GM21737 (cell line): ENCODE data around the gene BCR.

Experiments
- ATAC-seq: cut with Tn5 transposase; IDR thresholded peaks from one replicate; pipeline ENCODE4 v1.9.1; 2021; ENCODE audit warnings: mild to moderate bottlenecking, moderate library complexity; ENCODE audit not compliant: unreplicated experiment

BCR gene

DNA sequence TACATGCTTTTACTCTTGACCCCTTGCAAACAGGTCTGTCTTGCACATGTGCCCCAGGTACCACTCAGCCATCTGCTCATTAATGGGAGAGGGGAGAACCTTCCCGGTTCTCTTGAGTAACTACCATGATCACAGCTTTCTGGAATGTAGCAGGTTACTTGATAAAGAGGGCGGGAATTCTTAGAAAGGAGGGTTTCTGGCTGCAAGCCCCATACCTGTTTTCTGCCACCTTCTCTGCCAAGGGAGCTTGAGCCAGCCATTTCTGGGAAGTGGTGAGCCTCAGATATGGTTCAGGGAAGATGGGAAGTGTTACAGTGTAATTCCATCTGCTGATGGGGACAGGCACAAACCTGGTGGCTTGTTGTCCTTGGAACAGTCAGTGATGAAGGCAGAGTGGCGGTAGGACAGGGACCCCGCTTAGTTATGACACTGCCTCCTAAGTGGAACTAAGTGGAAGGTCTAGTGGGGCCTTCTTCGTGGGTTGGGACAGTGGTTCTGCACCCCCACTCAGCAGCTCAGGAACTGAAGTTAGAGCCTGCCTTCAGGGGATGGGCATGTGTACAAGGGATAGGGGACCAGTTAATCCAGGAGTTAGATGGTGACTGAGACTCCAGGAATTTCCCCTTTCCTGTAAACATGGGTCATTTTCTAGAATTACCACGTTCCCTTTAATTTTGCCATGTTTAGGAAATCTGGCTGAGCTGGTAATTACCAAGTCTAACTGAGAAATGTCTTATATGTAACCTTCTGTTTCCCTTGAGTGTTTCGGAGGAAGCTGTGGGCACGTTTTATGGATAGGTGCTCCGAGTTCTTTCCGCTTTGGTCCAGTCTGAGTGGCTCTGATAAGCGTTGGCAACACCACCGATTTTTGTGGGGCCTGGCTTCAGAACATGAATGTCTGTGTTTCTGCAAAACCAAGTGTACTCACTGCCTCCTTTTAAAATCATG is 35.3 kb downstream of the BCR start:
- no peak for ATAC-seq

DNA sequence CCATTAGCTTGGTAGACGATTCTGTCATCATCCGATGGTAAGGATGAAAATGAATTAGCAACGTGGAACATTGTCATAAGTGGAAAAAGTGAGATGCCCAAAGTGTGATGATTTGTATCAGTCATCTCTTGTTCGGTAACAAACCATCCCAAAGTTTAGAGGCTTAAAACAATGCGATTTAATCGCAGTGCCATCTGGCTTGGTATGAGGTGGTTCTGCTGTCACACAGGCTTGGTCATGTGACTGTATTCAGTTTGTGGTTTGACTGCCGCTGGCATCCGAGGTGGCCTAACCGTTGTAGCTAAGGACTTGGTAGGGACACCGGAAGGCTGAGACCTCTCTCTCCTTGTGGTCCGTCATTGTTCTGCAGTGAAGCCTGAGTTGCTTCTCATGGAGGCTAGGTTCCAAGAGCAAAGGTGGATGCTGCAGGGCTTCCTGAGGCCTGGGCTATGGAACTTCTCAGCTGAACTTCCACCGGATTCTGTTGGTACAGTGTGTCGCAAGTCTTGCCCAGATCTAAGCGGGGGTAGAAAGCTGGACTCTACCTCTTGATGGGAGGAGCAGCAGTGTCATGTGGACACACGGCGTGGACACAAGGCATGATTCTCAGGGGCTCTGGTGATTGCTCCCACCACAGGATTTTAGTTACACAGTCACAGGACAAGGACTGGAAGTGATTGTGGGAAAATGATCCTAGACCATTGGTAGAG is 36.3 kb downstream of the BCR start:
- no peak for ATAC-seq

DNA sequence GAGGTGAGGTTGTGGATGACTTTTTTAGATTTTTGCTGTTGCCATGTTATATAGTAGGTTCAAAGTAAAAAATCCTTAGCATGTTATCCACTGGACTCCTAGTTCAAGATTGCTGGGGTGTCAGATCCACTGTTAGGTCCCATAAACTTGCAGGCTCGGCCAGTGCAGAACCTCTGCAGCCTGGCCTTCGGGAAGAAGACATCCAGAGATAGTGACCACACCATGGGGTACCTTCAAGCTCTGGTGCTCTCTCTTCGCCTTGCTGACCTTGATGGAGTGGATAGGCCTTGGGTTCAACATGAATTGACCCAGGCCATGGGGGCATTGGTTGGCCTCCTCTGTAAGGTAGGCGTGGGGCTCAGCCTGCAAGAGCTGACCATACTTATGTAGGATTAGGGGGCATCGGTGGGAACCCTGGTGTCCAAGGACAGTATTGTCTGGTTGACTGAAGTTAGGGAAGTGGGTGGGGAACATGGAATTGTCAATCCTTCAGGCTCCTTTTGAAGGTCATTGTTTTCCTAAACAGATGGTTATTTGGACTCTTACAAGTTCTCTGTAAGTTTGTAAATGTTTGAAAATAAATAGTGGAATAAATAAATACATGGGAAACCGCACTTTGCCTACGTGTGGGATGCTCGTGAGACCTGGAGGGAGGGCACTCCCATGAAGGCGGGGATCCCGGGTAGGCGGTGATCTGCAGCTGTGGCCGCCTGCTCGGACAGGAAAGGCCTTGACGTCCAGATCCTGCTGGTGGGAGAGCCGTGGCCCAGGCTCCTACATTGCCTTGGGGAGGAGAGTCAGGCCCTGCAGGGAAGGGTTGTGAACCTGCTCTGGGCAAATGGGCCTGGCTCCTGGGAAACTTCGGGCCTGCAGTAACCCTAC is 37.1 kb downstream of the BCR start:
- no peak for ATAC-seq

DNA sequence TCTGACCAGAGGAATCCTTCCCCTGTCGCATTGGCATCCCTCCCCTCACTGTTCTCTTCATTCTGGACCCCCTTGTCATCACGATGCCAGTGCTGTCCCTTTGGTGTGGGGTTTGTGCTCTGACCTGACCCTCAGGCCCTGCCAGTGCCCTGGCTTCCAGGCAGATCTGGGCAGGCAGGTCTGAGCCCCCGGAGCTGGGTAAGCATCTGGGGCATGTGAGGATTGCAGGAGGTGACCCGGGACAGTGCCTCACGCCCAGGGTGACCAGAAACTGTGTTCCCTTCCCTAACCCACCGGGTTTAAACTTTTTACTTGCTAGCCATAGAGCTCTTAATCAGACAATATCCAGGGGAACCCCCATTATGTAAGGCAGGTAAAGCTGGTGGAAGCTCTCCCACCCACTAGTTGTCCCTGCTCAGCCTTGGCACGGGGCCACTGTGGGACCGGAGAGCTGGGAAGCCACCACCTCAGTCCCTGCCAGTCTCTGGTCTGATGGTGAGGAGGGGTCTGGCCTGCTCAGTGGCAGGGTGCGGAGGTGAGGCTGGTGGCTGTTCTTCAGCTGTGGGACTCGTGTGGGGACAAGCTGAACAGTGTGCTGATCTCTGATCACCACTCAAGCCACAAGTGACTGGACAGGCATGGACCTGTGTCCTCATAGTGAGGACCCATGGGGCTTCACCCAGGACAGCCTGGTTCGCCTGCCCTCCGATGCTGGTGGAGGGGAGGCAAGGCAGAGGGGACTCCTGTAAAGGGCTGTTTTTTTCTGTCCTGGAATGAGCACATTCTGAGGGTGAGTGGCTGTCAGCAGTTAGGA is 38.0 kb downstream of the BCR start:
- no peak for ATAC-seq

DNA sequence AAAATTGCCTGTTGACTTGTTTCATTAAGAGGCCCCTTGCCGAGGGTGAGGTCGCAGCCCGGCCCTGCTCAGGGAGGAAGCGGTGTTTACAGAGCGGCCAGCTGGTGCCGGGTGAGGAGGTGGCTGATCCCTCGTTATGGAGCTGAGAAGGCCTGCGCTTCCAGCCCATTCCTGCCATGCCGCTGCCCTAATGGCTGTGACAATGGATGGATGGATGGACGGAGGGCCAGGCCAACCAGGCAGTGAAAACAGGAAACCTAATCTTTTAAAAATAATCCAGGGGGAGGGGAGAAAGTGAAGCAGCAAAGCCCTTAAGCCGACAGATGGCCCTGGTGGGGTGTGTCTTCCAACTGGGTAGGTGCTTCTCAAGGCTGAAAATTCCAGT is 38.5 kb downstream of the BCR start:
- no peak for ATAC-seq

DNA sequence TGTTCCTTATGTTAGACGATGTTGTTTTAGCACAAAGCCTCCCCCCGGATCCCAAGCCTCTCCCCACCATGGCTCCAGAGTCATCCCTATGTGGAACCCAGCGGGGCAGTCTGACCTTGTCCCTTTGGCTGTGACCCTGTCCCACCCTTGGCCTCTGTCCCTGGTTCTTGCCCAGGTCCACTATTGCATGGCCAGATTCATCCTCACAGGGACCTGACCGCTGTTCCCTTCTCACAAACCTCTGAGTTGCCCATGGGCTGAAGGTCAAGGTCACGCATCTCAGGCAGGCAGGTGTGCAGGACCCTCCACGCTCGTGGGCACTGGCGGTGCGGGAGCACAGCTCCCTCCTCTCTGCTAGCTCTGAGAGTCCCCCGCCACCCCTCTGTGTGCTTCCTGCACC is 39.0 kb downstream of the BCR start:
- no peak for ATAC-seq

DNA sequence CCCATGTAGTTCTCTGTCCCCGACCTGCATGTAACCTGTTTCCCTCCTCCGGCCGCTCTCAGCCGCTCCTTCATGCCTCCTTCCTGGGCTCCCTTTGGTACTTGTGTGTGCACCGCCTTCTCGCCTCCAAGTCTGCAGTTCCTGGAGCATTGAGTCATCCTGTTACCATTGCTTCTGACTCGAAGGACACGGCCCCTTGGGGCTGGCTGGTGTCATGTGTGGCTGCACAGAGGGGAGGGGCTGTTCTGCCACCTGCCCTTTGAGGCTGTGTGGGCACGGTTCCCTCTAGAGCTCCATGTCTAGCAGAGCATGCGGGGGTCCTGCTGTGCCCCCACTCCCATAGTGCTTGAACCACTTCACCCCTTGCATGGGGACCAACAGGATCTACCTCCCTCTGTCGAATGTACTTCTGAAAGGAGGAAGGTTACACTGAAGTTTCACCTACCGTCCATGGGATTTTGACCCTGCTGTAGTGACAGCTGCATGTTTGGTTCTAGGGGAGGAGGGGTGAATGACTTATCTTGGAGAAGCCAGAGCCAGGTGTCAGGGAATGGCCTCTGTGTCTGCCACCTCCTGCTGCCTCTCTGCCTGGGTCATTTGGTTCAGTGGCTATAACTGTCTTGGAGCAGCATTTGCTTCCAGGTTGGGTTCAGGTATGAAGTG is 39.6 kb downstream of the BCR start:
- ATAC-seq, result no peak

DNA sequence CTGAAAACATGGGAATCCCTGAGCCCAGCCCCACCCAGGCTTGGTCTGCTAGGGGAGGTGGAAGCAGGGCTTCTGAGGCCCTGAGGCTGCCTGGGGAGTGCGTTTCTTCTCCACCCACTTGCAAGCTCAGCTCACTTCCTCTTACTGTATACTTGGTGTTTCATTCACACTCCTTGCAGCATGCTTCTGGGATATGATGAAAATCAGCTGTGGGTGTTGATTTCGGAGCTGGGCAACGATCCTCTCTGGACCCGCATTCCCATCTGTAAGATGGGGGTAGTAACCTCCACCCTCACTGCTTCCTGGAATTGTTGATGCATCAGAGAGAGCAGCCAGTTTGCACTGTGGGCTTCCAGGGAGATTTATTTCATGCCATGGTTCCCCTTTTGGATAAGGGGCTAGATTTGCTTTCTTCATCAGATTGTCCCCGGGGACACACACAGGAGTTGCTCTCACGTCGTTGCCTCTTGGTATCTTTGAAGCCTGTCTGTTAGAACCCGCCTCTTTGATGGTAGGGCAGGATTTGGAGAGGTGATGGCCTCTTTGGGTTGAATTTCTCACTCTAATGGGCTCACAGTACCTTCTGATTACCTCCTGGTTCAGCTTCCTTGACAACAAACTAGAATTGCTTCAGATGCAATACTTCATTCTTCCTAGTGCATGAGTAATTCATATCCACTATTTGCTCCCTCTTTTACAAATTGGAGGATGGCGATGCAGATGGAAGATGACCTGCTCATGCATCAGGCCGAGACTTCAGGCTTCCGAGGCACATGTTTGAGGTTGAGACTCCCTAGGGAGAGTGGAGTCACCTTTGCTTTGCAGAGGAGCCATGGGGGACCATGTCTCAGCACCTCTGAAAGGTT is 40.4 kb downstream of the BCR start:
- ATAC-seq, result no peak

DNA sequence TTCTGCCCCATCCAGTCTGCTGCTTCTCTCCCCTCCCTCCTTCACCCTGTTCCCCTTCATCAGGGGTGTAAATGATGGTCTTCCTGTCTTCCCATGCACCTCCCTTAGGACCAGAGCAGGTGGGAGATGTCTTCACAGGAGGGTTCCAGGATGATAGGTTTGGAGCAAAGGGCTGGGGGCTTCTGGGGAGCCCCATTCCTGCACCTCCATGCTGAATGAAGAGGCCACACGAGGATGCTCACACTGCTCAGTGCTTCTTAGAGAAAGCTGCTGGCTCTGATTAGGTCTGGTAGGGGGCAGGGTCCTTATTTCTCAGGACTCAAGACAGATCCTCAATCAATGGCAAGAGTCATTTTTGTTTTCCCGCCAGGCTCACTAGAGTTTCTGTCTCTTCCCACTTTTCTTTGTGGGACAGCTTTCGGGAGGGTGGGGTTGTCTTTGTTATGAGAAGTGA is 41.1 kb downstream of the BCR start:
- no peak for ATAC-seq

DNA sequence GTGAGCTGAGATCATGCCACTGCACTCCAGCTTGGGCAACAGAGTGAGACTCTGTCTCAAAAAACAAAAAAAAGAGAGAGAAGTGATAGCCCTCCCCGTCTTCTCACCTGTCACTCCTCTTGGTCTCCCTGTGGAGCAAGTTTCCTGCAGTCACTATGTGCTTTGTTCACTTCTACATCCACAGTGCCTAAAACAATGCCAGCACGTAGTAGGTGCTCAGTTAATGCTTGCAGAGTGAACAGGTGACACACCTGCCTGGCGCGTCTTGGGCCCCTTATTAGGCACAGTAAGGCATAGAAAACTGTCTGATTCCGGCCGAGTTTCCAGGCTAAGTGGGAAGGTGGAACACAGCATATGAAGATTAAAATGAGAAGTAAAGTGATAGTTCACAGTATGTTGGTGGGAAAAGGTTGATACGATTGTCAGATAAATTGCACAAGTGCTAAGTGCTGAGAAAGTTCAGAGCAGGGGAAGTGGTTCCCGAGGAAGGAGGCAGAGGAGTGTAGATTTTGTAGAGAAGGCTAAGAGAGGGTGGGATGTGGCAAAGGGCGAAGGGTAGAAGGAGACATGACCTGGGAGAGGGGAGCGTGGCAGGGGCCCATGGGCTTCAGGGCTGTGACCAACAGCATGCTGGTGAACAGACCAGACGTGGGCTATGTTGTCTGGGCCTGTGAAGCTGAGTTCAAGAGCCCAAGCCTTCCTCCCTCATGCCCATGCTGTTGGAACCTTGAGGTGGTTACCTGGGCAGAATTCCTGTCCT is 41.9 kb downstream of the BCR start:
- ATAC-seq, result no peak

DNA sequence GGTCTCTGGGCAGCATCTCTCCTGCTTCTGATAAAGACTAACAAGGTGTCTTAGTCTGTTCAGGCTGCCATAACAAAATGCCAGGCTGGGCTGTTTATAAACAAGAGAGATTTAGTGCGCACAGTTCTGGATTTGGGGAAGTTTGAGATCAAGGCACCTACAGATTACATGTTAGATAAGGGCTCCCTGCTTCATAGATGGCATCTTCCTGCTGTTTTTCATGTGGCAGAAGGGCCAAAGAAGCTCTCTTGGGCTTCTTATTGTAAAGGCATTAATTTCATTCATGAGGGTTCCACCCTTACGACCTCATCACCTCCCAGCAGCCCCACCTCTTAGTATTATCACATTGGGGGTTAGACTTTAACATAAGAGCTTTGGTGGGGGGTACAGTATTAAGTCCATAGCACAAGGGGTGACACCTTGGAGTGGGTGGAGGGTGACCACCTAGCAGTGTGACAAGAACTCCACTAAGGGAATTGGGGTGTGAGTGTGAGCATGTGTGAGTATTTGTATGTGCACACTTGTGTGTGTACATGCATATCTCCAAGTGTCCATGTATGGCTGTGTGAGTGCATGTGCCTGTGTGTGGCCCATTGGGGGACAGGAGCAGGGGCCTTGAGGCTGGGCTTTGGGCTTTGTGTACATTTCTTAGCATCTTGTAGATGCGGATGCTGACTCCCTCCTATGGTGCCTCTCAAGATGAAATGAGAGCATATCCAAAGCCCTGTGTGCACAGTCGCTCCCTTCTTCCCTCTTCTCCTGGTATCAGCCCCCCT is 42.7 kb downstream of the BCR start:
- no peak for ATAC-seq

DNA sequence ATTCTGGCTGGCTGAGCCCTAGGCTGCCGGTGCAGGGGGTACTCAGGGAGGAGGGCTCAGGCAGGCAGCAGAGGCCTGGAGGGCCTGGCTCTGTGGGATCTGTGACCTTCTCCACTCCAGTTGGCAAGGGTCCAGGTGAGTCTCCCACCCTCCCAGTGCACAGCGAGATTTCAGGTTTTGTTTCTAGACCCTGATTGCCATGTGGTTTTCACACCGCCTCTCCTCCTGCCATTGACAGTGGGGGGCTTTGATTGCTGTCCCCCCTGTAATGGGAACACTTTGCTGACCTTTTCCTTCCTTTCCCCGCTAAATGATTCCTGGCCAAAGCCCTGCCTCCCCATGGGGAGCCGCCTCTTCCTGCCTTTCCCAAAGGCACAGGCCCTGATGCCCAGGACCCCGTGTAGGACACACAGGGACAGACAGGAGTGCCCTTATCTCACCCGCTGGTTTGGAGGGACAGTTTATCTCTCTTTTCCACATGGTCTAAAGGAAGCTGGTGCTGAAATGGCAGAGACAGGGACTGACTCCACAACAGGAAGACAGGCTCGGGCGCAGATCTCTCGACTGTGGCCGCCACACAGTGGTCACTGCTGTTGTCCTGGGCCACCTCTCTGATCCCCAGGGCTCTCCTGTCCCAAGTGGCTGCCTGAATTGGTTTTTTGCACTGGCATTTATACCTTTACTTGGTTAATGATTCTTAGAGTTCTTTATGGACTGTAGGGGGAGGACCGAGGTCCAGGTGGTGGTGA is 43.4 kb downstream of the BCR start:
- no peak for ATAC-seq

DNA sequence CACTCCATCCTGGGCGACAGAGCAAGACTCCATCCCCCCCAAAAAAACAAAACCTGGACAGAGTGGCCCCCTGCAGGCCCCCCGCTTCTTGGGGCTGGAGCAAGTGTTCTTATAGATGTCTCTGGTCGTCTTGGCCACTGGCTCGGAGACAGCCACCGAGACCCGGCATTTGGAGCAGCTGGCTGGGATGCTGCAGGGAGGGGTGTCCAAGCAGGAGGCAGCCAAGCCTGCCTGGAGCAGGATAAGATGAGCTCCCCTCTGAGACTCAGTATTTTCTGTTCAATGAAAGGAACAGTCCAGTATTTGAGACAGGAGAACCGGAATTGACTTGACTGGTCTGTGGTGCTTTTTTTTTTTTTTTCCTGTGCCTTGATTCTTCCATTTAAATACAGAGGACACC is 44.5 kb downstream of the BCR start:
- no peak for ATAC-seq

DNA sequence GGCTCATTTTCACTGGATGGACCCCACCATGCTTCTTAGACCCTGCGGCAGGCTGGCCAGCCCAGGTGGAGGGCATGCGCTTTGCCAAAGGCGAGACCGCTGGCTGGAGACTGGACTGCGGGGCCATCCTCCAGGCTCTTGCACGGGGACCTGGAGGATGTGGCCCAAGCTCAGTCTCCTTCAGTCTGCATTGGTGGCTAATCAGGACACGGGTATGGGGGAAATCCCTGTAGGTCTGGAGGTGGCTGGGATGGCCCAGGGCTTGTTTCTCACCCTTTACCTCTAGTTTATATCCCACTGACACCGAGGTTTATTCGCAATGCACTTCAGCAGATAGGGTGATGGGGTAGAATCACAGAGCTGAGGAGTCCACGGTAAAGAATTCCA is 45.0 kb downstream of the BCR start:
- no peak for ATAC-seq

DNA sequence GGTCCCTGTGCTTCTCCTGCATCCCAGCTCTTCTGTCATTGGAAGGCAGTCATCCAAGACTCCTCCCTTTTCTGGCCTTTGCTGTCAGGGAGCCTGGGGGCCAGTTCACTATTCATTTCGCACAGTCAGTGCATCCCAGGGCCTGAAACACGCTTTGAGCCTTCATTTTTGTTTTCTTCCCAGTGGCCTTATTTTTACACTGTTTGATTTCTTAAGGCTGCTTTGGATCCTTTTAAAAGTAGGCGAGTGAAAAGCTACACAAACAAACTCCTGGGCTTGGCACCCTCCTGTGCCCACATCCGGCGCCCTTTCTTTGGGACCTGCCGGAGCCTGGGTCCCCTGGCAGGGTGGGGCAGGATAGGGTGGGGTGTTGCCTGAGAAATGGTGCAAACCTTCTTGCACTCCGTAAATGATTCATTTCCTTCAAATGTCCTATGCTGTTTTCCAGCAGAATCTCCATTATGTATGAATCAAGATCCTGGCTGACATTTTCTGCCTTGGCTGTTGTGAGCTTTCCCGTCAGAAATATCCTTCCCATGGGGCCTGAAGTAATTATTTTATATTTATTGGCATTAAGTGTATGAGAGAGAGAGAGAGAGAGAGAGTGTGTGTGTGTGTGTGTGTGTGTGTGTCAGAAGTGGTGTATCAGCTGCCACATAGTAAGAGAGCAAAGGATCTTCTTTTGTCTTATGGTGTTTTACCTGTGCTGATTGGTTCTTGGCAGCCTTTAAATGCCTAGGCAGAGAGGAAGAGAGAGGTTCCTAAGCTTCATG is 45.6 kb downstream of the BCR start:
- ATAC-seq, result no peak

DNA sequence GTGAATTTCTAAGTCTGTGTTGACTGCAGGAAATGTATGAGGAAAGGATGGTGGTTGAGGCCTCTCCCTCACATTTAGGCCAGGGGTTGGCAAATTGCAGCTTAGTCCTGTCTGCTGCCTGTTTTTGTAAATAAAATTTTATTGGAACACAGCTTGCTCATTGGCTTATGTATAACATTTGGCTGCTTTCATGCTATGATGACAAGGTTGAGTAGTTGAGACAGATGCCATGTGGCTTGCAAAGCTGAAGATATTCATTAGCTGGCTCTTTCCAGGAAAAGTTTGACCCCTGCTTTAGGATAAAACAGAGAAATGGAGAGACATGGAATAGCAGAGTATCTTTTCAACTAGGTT is 46.2 kb downstream of the BCR start:
- no peak for ATAC-seq
